Right ventricle myocardium inferior (tissue), 1 donor: ENCODE data around the gene PABPC1L2A. TPM values are rescaled to one million over a fixed set of nuclear protein-coding genes. Genes with fewer than 3 reads are reported as not detected.
"Not testable (repeated sequence)": the region's sequence is repeated elsewhere in the genome, so short reads cannot be mapped to it uniquely, and the experiment has no call there.

ENCODE experiments used
- ATAC-seq: fragments of 200-7000 bp; cut with Tn5 transposase; one replicate; pipeline ENCODE4 v1.9.1; 2020; ENCODE audit warnings: mild to moderate bottlenecking, moderate library complexity
- DNase-seq: peaks from one replicate; pipeline ENCODE4 v3.0.0; 2021; ENCODE audit errors: missing footprints
- intact Hi-C: fragments of 100-400 bp; cut with DNase I; formaldehyde crosslinking; loops from one replicate; pipeline ENCODE4 v1.11.0; 2022
- long read RNA-seq: library from polyadenylated mRNA; unstranded; transcript quantifications from one replicate; pipeline ENCODE4 v2.0.0, GENCODE V29; 2021
- total RNA-seq: library from RNA; stranded (reverse); fragmentation: NEBNext Ultra II Directional; extraction: Animal tissue kit (Norgen Biotek cat#: 25700); gene quantifications from one replicate; pipeline ENCODE4 v1.2.1, GENCODE V29; 2021
- donor health status: DM: no; HTN: yes; CAD: no; lungs with severe emphysema.

Gene PABPC1L2A
- total RNA-seq, result not detected
- long read RNA-seq, result 0 reads

DNA sequence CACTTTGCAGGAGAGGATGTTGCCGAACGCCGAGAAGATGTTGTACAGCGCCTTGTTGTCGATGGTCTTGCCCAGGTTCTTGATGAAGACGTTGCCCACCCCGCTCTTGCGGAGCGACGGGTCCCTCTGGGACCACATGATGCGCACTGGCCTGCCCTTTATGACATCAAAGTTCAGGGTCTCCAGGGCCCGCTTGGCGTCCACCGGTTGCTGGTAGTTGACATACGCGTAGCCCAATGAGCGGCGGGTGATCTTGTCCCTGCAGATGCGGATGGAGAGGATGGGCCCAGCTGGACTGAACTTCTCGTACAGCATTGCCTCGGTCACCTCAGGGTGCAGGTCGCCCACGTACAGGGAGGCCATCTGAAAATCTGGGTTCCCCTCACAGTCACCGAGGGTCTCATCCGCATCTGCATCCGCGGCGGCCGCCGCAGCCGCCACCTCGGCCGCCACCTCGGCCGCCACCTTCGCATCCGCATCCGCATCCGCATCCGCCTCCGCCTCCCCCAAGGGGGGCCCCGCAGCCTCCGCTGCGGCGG lies at the start of gene PABPC1L2A:
Gene PABPC1L2A, minus strand, starts transcription at position 489 of the 539 bp plus-strand sequence. Its CDS starts 126 bp downstream, at position 363.
- ATAC-seq, DNase-seq, intact Hi-C loops: not testable (repeated sequence)

DNA sequence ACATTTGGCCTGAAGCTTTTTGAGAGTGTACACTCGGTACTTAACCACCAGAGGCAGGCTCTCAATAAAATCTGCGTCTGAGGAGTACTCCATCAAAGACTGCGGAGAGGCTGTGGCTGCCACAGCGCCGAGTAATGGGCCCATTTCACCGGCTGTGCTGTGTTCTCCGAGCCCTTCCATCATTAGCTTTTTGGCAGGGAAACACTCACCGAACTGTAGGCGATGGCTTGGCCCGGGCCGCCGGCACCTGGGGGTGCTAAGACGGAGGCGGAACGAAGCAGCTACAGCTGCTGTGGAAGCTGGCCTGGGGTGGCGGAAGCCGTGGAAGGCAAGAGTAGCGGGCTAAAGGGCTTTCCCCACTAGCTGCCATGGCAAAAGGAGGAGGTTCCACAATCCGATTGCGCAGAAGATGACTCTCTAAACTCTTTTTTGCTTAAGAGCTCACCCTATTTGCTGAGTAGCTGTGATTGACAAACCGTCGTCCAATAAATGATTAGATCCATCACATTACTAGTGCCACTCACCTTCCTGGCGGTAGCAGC lies 48.5 kb upstream of the PABPC1L2A start:
- intact Hi-C loops, result no loop called here
- ATAC-seq, result no peak
- DNase-seq, result peak; percentile 53

DNA sequence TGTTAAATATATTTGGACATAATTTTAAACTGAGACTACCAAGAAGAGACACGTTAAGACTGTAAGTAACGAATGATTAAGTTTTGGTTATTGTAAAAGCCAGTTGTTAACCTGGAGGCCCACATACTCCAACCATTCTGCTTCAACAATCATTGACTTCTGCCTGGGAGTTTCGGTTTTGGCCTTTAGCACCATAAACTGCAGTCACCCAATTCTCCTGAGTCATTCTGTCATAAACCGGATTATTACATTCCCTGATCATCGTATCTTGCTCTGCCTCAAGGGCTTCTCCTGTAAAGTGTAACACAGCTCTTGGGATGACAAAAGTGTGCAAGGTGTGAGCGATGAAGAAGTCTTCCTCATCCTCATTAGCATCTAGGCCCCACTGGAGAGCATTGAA lies 46.9 kb upstream of the PABPC1L2A start:
- DNase-seq, result no peak
- intact Hi-C loops, result no loop called here
- ATAC-seq, result no peak

DNA sequence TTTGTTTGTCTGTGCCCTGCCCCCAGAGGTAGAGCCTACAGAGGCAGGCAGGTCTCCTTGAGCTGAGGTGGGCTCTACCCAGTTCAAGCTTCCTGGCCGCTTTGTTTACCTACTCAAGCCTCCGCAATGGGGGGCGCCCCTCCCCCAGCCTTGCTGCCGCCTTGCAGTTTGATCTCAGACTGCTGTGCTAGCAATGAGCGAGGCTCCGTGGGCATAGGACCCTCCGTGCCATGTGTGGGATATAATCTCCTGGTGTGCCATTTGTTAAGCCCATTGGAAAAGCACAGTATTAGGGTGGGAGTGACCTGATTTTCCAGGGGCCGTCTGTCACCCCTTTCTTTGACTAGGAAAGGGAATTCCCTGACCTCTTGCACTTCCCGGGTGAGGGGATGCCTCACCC lies 20.2 kb upstream of the PABPC1L2A start:
- ATAC-seq, DNase-seq, intact Hi-C loops: not testable (repeated sequence)

DNA sequence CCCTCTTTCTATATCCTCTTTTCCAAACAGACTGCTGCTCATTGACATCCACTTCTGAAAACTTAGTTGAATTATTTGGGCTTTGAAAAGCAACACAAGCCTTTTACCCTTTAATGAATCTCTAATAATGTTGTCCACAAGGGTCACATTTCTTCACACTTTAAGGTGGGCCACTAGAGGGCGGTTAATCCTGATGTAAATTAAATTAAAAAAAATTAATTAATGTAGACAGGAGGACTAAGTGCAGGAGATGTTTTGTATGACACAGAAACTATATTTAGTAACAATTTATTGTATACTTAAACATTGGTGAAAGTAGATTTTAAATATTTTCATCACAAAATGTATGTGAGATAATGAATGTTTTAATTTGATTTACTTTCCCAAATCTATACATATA lies 7.5 kb upstream of the PABPC1L2A start:
- intact Hi-C loops, ATAC-seq, DNase-seq: not testable (repeated sequence)

DNA sequence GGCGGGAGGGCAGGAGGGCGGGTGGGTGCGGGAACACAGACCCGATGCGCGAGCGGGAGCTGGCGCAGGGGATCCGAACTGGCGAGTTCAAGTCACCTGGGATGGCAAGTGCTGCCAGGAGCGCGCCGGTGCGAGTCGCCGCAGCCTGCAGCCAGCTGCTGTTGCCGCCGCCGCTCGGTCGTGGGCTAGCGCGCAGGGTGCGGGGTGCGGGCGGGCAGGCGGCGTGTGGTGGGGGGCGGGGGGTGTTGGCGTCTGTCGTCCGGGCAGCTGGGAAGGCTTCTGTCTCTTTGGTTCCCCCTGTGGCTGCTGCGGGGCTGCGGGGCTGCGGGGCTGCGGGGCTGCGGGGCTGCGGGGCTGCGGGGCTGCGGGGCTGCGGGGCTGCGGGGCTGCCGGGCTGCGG lies 572 bp upstream of the PABPC1L2A start:
- DNase-seq, ATAC-seq, intact Hi-C loops: not testable (repeated sequence)

DNA sequence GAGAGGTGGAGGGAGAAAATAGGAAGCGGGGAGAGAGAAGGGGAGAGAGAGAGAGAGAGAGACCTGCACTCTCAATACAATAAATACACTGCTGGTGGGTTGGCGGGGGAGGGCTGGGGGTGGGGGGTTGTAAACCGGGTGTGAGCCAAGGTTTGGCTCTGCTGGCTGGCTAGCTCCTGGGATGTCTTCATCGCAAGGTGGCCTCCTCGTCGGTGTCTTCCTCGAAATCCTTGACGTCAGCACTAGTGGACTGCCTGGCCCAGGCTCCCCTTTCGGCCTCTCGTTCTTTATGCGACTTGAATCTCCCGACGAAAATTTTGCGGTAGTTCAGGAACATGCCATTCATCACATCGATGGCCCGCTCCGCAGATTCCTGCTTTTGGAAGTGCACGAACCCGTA lies 715 bp downstream of the PABPC1L2A start:
- intact Hi-C loops, DNase-seq, ATAC-seq: not testable (repeated sequence)

DNA sequence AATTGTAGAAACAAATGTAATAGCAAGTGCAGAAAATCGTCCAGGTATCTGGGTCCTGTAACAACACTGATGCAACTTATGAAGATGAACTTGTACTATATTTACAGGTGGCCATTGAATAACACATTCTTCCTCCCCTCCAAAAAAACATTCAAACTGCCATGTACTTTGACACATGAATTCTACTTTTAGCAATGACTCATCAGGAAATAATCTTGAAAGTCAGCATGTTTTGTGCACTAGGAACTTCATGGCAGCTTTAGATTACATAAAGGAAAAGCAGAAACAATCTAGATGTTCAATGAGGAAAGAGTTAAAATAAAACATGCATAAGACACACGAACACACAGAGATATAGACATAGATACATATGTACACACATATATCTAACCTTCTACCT lies 2.5 kb downstream of the PABPC1L2A start:
- intact Hi-C loops, result no loop called here
- ATAC-seq, result no peak
- no peak for DNase-seq

DNA sequence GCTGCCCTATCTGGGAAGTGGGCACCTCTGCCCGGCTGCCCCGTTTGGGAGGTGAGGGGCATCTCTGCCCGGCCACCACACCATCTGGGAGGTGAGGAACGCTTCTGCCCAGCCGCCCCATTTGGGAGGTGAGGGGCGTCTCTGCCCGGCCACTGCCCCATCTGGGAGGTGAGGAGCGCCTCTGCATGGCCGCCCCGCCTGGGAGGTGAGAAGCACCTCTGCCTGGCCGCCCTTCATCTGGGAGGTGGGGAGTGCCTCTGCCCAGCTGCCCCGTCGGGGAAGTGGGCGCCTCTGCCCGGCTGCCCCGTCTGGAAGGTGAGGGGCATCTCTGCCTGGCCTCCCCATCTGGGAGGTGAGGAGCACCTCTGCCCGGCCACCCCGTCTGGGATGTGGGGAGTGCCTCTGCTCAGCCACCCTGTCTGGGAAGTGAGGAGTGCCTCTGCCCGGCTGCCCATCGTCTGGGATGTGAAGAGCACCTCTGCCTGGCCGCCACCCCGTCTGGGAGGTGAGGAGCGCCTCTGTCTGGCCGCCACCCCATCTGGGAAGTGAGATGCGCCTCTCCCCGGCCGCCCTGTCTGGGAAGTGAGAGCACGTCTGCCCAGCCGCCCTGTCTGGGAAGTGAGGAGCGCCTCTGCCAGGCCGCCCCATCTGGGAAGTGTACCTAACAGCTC lies 9.8 kb downstream of the PABPC1L2A start:
- DNase-seq (no peak), ATAC-seq (no peak)
- intact Hi-C loops, result no loop called here

DNA sequence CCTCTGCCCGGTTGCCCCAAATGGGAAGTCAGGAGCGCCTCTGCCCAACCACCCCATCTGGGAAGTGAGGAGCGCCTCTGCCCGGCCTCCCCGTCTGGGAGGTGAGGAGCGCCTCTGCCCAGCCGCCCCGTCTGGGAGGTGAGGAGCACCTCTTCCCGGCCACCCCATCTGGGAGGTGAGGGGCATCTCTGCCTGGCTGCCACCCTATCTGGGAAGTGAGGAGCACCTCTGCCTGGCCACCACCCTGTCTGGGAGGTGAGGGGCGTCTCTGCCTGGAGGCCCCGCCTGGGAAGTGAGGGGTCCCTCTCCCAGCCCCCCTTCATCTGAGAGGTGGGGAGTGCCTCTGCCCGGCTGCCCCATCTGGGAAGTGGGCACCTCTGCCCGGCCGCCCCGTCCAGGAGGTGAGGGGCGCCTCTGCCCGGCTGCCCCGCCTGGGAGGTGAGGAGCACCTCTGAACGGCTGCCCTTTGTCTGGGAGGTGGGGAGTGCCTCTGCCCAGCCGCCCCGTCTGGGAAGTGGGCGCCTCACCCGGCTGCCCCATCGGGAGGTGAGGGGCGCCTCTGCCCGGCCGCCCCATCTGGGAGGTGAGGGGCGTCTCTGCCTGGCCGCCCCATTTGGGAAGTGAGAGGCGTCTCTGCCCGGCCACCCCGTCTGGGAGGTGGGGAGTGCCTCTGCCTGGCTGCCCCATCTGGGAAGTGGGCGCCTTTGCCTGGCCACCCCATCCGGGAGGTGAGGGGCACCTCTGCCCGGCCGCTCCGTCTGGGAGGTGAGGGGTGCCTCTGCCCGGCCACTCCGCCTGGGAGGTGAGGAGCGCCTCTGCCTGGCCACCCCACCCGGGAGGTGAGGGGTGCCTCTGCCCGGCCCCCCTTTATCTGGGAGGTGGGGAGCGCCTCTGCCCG lies 10.6 kb downstream of the PABPC1L2A start:
- intact Hi-C loops, result no loop called here
- no peak for DNase-seq
- ATAC-seq, result no peak

DNA sequence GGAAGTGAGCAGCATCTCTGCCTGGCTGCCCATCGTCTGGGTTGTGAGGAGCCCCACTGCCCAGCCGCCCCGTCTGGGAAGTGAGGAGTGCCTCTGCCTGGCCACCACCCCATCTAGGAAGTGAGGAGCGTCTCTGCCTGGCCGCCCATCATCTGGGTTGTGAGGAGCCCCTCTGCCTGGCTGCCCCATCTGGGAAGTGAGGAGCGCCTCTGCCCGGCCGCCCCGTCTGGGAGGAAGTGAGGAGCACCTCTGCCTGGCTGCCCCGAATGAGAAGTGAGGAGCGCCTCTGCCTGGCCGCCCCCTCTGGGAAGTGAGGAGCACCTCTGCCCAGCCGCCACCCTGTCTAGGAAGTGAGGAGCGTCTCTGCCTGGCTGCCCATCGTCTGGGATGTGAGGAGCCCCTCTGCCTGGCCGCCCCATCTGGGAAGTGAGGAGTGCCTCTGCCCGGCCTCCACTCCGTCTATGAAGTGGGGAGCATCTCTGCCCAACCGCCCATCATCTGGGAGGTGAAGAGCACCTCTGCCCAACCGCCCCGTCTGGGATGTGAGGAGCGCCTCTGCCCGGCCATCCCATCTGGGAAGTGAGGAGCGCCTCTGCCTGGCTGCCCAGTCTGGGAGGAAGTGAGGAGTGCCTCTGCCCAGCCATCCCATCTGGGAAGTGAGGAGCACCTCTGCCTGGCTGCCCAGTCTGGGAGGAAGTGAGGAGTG lies 11.4 kb downstream of the PABPC1L2A start:
- ATAC-seq, DNase-seq, intact Hi-C loops: not testable (repeated sequence)

DNA sequence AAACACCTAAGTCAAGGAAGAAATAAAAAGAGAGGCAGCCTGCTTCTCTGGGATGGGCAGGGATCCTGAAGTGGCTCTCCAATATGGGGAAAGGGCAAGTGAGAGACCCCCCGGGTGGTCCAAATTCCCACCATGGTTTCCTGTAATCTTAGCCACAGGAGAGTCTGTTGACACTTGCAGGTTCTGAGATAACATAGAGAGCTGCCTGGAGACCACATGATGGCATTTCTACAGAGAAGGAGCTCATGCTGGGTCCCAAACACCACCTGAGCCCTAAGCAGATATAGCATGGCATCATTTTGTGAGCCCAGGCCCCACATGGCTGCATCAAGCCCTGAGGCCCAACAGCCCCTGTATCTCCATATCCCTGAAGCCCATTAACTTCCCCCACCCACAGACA lies 50.4 kb downstream of the PABPC1L2A start:
- DNase-seq (no peak), ATAC-seq (no peak)
- intact Hi-C loops, result no loop called here

Other genes starting within 250 kb of the PABPC1L2A start
- not detected for gene FAM236C, start 166.9 kb downstream of the PABPC1L2A start, total RNA-seq
- gene FAM236A, start 141.3 kb downstream of the PABPC1L2A start, total RNA-seq, result not detected
- gene DMRTC1, start 135.7 kb downstream of the PABPC1L2A start, total RNA-seq, result not detected
- gene PABPC1L2B, start 76.6 kb downstream of the PABPC1L2A start, total RNA-seq, result not detected
- gene NAP1L2, start 135.3 kb upstream of the PABPC1L2A start, total RNA-seq, result 5.8 TPM